Subcutaneous adipose tissue (tissue), 4 donors: Measurements from ENCODE around the gene PLCXD1. TPM values are rescaled to one million over a fixed set of nuclear protein-coding genes. Genes with fewer than 3 reads are reported as not detected.

Experiments
- total RNA-seq, 4 donors: library from RNA; depleted of rRNA; stranded (reverse); fragments of >200 nt; gene quantifications; one replicate each; pipeline ENCODE4 v1.1.0, GENCODE V29; 2016
- TF ChIP-seq, protein P1 (sequence below): fragments of 450-650 bp; IDR thresholded peaks from one replicate; pipeline ENCODE4 v1.5.1; 2016; ENCODE audit warnings: low read depth, mild to moderate bottlenecking, control low read depth, antibody characterized with exemption, moderate library complexity

Gene PLCXD1
- total RNA-seq, 4 donors from 2014 or later: 6.6 to 84.2 (median 11.3) TPM

DNA sequence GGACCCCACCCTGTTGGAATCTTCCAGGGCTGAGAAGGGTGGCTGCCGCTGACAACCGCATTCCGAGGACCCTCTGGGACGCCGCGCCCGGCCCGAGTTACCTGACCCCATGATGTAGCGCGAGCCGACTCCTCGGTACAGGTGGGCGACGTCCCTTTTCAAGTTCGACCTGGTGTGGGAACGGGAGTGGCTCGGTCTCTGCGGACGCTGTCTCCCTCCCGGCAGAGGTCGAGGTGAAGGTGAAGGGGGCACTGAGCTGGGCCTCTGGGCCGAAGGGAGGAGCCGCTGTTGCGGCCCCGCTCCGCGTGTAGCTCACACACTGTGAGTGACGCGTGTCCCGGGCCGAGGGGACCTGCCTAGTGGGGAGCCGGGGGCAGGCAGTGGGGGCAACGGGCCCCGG is 32.9 kb downstream of the PLCXD1 start:
- TF ChIP-seq, protein P1, sequence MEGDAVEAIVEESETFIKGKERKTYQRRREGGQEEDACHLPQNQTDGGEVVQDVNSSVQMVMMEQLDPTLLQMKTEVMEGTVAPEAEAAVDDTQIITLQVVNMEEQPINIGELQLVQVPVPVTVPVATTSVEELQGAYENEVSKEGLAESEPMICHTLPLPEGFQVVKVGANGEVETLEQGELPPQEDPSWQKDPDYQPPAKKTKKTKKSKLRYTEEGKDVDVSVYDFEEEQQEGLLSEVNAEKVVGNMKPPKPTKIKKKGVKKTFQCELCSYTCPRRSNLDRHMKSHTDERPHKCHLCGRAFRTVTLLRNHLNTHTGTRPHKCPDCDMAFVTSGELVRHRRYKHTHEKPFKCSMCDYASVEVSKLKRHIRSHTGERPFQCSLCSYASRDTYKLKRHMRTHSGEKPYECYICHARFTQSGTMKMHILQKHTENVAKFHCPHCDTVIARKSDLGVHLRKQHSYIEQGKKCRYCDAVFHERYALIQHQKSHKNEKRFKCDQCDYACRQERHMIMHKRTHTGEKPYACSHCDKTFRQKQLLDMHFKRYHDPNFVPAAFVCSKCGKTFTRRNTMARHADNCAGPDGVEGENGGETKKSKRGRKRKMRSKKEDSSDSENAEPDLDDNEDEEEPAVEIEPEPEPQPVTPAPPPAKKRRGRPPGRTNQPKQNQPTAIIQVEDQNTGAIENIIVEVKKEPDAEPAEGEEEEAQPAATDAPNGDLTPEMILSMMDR: no peak

DNA sequence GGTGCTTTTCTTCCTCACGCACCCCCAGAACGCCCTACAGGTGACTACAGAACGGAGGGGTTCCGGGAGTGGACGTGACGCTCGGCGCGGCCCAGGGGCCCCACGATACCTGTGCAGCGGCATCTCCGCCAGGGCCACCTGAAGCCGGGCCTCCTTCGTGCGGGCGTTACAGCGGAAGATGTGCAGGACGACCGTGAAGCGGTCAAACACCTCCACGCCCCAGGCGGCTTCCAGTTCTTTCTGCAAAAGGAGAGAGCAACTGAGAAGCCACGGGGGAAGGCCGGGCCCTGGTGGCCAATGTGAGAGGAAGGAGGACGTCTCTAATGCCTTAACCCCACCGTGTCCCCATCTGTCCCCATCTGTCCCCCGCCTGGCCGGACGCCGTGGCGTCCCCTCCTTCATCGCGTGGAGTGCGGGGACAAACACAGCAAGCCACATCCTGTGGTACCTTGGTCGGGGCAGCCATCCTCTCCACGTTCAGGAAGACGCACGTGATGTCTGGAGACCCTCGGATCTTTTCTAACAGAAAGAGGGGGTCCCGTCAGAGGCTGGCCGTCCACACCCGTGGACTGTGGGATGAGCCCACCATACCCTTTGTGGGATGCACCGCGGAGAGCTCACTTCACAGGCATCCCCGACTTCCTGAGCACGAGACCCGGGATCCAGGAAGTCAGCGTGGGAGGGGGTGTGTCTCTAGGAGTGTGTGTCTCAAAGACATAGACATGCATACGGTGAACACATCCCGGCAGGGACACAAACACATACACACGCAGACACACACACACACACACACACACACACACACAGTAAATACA is 33.8 kb downstream of the PLCXD1 start:
- TF ChIP-seq, protein P1: no peak

DNA sequence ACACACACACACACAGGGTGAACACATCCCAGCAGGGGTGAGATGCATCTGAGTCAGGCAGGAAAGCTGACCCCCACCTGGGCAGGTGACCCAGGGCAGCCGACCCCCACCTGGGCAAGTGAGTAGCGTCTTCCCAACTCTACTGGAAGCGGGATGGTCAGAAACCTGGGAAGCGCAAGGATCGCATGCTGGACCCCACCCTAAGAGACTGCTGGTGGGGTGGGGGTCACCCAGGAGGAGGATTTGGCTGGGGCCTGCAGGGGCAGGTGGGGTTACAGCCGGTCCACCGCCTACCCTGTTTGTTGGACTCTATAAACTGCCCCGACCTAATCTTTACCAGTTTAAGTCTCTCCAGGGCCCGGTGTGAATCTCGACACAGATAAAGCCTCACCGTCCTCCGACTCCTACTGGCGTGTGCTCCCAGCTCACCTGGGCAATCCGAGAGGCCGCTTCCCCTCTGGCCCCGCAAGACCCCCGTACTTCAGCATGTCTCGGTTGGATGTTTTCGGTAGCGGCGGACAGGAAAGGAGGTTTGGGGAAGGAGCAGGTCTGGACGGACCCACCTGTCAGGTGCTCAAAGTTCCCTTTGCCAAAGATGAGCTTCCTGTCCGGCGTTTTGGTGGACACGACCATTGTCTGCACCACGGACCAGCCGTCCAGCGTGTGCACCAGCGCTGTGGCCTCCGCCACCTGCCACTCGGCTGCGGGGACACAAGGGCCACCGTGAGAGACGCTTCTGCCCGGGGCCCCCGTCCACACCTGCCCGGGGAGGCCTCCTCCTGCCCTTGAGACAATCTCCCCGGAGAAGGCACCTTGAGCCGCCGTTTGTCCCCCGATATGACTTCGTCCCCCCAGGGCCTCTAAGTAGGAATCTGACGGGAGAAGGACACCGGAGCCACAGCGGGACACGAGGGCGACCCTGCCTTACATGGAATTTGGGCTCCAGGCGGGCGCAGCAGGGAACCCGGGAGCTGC is 35.5 kb downstream of the PLCXD1 start:
- TF ChIP-seq, protein P1: no peak

DNA sequence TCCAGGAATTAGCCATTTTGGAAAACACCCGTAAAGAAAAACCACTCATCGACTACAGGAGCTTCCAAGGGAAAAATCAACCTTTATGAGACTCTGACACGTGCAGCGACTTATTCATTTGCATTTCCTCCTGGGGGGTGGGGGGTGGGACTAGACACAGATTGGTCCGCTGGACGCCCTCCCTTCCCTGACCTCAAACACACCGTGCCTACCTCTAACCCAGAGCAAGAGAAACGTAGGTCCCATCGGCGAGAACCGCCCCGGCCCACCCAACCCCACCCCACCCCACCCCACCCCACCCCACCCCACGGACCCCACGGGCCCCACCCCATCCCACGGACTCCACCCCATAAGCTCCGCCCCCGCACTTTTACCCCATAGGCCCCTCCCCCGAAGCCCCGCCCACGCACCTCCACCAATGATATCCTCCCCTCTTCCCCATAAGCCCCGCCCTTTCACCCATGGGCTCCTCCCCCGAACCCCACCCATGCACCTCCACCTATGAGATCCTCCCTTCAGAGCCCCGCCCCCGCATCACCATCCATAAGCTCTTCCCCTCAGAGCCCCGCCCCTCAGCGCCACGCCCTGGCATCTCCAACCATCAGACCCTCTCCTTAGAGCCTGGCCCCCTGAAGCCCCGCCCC is 36.4 kb downstream of the PLCXD1 start:
- TF ChIP-seq, protein P1: no peak

DNA sequence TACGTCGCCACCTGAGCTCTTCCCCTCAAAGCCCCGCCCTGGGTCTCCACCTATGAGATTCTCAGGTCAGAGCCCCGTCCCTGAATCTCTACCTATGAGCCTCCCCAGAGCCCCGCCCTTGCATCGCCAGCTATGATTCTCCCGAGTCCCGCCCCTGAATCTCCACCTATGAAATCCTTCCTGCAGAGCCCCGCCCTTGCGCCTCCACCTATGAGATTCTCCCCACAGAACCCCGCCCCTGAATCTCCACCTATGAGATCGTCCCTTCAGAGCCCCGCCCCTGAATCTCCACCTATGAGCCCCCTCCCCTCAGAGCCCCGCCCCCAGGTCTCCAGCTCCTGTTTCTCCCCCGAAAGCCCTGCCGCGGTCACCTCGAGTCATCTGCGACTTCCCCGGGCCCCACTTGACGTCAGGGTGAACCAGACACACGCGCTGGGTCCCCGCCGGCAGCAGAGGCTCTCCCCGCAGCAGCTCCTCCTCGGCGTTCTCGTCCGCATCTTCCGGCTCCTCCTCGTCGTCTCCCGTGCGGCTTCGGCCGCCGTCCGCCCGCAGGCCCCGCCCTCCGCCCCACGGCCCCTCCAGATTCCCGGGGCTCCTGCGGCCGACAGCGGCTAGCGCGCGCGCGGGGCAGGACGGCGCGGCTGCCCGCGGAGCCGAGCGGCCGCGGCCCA is 37.0 kb downstream of the PLCXD1 start:
- TF ChIP-seq, protein P1: no peak

DNA sequence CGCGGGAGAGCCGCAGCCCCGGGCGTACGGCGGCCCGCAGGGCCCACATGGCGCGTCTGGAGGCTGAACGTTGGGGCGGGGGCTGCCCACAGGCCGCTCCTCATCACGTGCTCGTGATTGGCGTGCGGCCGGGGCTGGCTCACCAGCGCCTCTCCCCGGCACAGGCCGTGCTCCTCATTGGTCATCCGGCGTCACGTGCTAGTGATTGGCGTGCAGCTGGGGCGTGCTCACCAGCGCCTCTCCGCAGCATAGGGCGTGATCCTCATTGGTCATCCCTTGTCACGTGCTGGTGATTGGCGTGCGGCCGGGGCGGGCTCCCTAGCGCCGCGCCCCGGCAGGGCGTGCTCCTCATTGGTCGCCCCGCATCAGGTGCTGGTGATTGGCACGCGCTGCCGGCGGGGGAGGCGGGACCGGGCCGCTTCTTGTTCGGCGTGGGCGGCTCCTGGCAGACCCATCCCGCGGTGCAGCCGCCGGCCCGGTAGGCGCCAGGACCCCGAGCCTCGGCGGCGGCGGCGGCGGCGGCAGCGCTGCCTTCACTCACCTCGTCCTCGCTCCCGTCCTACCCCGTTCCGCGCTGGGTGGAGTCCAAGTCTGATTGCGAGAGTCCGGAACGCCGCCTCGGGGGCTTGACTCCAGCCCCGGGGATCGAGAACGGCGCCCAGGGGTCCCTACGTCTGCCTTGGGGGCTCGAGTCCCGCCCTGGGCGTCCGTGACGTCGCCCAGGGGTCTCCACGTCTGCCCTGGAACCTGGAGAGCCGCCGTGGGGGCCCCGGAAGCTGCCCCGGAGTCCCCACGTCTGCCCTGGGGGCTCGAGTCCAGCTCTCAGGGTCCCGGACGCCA is 37.8 kb downstream of the PLCXD1 start, which contains the start of gene GTPBP6:
TSS of gene GTPBP6 (minus strand) at position 58 of the 840 bp plus-strand sequence. CDS start at position 49, 9 bp downstream.
- TF ChIP-seq, protein P1: no peak
